Measurements from ENCODE around the gene DAGLA.

Gene DAGLA

GRCh38 chr11:61768376-61769076 lies 88.3 kb downstream of the DAGLA start:
- FAIRE-seq: no peak

- FAIRE-seq: no peak
These were observed 89.2 kb downstream of the DAGLA start for GRCh38 chr11:61769169-61769920.

GRCh38 chr11:61769946-61770683 lies 89.9 kb downstream of the DAGLA start:
- no peak for FAIRE-seq

- no peak for FAIRE-seq
These were observed 91.2 kb downstream of the DAGLA start for GRCh38 chr11:61771195-61771894.

GRCh38 chr11:61771985-61772455 lies 91.8 kb downstream of the DAGLA start:
- FAIRE-seq: no peak

GRCh38 chr11:61773356-61773755 lies 93.2 kb downstream of the DAGLA start:
- no peak for FAIRE-seq

- no peak for FAIRE-seq
These were observed 93.6 kb downstream of the DAGLA start for GRCh38 chr11:61773809-61774208.

DNA sequence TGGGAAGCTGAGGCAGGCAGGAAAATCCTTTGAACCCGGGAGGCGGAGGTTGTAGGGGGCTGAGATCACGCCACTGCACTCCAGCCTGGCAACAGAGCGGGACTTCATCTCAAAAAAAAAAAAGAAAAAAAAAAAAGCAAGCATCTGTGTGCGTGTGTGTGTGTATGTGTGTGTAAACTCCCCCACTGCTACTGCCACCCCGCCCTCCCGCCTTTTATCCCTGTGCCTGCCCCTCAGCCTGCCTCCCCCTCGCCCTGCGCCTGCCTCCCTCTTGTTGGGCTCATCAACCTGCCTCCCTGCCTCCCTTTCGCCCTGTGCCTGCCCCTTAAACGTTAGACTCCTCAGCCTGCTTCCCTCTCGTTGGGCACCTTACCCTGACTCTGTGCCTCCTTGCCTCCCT lies 94.2 kb downstream of the DAGLA start:
- no peak for FAIRE-seq

DNA sequence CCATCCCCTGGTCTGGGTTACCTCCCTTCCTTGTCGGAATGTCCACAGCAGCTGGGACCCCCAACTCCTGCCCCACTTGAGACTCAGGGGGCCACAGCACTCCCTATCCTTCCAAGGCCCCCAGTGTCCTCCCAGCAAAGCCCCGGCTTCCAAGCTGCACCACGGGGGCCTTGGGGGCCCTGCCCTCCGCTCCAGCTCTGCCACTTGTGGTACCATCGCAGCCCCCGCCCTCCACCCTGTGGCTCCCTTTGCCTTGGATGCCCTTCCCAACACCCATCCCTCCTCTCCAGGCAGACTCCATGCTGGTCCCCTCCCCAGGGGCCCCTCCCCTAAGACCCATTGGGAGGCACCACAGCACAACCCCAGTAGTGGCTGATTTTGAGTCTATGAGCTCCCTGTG lies 94.9 kb downstream of the DAGLA start:
- FAIRE-seq: no peak

GRCh38 chr11:61775606-61776554 lies 95.7 kb downstream of the DAGLA start:
- FAIRE-seq: no peak

- no peak for FAIRE-seq
These were observed 96.4 kb downstream of the DAGLA start for GRCh38 chr11:61776561-61777075.

DNA sequence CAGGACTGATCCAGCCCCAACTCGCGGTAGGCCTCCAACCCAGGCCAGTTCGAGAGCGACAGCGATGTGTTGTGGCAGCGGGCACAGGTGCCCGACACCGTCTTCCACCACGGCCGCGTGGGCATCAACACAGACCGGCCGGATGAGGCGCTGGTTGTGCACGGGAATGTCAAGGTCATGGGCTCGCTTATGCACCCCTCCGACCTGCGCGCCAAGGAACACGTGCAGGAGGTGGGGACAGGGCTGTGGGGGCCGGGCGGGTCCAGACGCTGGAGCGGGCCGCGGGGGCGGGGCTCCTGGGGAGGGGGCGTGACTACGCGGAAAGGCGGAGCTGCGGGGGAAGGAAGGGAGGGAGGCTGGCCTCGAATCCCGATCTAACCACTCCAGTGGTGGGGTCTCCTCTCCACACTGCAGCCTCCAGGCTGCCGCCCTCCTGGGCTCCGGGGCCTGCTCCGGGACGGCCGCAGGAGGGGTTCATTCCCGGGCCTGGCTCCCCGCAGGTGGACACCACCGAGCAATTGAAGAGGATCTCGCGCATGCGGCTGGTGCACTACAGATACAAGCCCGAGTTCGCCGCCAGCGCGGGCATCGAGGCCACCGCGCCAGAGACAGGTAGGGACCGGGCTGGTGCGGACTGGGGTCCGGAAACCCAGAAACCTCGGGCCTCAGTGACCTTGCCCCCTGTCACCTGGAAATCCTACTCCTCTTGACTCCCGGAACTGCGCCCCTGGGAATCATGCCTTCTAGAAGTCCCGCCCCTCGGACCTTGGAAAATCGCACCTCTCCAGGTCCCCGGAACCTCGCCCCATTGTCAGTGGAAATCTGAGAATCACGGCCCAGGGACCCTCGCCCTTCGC lies 97.3 kb downstream of the DAGLA start:
- no peak for FAIRE-seq

DNA sequence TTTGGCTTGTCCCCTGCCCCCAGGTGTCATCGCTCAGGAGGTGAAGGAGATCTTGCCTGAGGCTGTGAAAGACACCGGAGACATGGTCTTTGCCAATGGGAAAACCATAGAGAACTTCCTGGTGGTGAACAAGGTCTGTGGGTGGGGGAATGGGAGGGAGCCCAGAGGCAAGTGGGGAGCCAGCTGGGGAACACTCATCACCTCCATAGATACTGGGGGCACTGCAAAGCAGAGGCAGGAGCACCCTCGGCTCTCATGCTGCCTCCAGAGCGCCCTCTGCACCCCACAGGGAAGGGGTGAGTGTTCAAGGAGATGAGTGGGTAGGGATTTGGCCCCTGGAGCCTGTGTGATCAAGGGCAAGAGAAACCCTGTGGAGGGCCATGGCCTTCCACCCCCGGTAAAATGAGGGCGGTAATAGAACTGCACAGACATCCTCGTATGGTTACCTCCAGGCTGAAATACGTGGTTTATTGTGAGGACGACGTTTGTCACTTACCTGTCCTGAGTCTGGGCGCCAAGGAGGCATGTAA lies 98.2 kb downstream of the DAGLA start:
- no peak for FAIRE-seq

DNA sequence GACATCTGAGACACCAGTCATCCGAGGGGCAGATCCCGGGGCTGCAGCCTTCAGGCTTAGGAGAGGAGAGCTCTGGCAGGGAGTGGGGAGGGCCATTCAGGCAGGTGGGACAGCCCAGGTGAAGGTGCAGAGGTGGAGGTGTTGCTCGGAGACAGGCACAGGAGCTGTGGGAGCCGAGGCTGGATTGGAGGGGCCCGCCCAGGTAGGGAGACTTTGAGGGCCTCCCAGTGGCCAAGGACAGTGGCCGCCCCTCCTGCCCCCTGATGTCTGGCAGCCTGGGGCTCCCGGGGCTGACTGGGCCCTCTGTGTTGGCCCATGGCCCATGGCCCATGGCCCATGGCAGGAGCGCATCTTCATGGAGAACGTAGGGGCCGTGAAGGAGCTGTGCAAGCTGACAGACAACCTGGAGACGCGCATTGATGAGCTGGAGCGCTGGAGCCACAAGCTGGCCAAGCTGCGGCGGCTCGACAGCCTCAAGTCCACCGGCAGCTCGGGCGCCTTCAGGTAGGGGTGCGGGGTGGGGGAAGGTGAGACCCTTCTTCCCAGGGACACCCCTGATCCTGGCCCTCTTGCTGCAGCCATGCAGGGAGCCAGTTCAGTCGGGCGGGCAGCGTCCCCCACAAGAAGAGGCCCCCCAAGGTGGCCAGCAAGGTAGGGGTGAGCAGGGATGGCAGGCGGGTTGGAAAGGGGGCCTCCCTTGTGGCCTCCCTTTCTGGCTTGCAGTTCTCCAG lies 98.9 kb downstream of the DAGLA start:
- FAIRE-seq: no peak

- no peak for FAIRE-seq
These were observed 99.7 kb downstream of the DAGLA start for GRCh38 chr11:61779666-61780525.

GRCh38 chr11:61780581-61781162 lies 100.5 kb downstream of the DAGLA start:
- FAIRE-seq: no peak

DNA sequence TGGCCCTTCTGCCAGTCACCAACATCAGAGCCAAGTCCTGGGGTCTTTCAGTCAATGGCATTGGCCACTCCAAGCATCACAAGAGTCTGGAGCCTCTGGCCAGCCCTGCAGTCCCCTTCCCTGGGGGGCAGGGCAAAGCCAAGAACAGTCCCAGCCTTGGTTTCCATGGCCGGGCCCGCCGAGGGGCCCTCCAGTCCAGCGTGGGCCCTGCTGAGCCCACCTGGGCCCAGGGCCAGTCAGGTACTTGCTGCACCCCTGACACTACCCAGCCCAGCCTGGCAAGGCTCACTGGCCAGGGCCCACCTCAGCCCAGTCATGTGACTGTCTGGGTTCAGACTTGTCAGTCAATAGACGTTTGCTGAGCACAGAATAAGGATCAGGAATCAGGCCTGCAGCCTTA lies 101.4 kb downstream of the DAGLA start:
- FAIRE-seq: no peak

DNA sequence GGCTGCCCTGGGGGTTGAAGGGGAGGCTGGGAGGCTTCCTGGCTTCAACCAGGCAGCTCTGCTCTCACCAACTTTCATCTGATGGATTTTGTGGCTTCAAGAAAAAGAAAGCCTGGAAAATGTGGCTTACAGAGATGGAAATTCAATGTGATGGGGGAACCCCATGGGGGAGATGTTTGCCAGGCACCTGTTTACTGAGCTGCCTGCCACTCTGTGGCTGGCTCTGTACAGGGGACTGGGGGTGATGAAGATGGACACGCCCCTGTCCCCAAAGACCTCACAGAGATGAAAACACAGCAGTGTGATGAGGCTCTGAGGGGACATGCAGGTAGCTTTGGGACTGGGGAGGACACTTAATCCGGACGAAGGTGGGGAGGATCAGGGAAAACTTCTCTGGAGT lies 102.1 kb downstream of the DAGLA start:
- no peak for FAIRE-seq
